SU-DHL-6 (cell line): ENCODE data around the gene PHF21B.

Source experiments
- H2AFZ ChIP-seq: fragments of 200-600 bp; sonication (generic); 2 replicates; pipeline ENCODE4 v1.6.1; 2014; ENCODE audit warnings: low read depth, mild to moderate bottlenecking, moderate library complexity, mixed read lengths, antibody characterized with exemption, low read length; ENCODE audit not compliant: severe bottlenecking
- H3F3A ChIP-seq: fragments of 200-600 bp; shearing (Covaris generic); 2 replicates; pipeline ENCODE4 v1.6.0; 2016; ENCODE audit warnings: antibody characterized with exemption, mild to moderate bottlenecking; ENCODE audit not compliant: insufficient read depth
- H3K27ac ChIP-seq: fragments of 200-600 bp; sonication (generic); 2 replicates; pipeline ENCODE4 v1.5.1; 2016; ENCODE audit warnings: low read depth, mild to moderate bottlenecking, low read length, moderate library complexity, mixed read lengths
- H3K27me3 ChIP-seq: fragments of 200-600 bp; sonication (generic), shearing (Covaris generic); 2 replicates; pipeline ENCODE4 v1.6.0; 2014; ENCODE audit warnings: mild to moderate bottlenecking, low read length
- H3K36me3 ChIP-seq: fragments of 200-600 bp; sonication (generic); 2 replicates; pipeline ENCODE4 v1.6.1; 2014; ENCODE audit warnings: mild to moderate bottlenecking, low read length, mixed read lengths
- H3K4me2 ChIP-seq: fragments of 300-600, 200-600 bp; shearing (Covaris generic), sonication (generic); 2 replicates; pipeline ENCODE4 v1.6.0; 2014; ENCODE audit warnings: low read length, low read depth, mild to moderate bottlenecking; ENCODE audit not compliant: poor library complexity, severe bottlenecking
- H3K4me3 ChIP-seq: fragments of 200-600 bp; sonication (generic); 2 replicates; pipeline ENCODE4 v1.5.1; 2014; ENCODE audit warnings: antibody characterized with exemption, low read length, mild to moderate bottlenecking, mixed read lengths; ENCODE audit not compliant: insufficient read depth, poor library complexity, severe bottlenecking
- H3K79me2 ChIP-seq: fragments of 200-600 bp; sonication (generic); 2 replicates; pipeline ENCODE4 v1.6.1; 2014; ENCODE audit warnings: mild to moderate bottlenecking, low read length, moderate library complexity; ENCODE audit not compliant: insufficient read depth
- H3K9ac ChIP-seq: fragments of 200-600 bp; sonication (generic); 2 replicates; pipeline ENCODE4 v1.7.0; 2014; ENCODE audit warnings: mild to moderate bottlenecking, low read length
- H3K9me2 ChIP-seq: fragments of 200-600 bp; sonication (generic); replicated peaks from 2 replicates; pipeline ENCODE4 v1.6.1; 2014; ENCODE audit warnings: low read length; ENCODE audit not compliant: insufficient read depth
- H3K9me3 ChIP-seq: fragments of 200-600 bp; sonication (generic); 2 replicates; pipeline ENCODE4 v1.6.1; 2014; ENCODE audit warnings: low read length, mixed read lengths; ENCODE audit not compliant: insufficient read depth
- H4K20me1 ChIP-seq: fragments of 200-600 bp; sonication (generic); 2 replicates; pipeline ENCODE4 v1.6.1; 2014; ENCODE audit warnings: low read depth, mild to moderate bottlenecking, antibody characterized with exemption, low read length, moderate library complexity, mixed read lengths
- EZH2phosphoT487 ChIP-seq: fragments of 200-600 bp; sonication (generic), shearing (Covaris generic); conservative IDR thresholded peaks from 2 replicates; pipeline ENCODE4 v1.6.1; 2018; ENCODE audit warnings: mild to moderate bottlenecking, antibody characterized with exemption, low read length, moderate library complexity, mixed read lengths
- TF ChIP-seq, protein P1 (sequence below): fragments of 200-600 bp; sonication (generic); IDR thresholded peaks from one replicate; pipeline ENCODE4 v1.5.1; 2017; ENCODE audit warnings: antibody characterized with exemption, mild to moderate bottlenecking, low read length, moderate library complexity; ENCODE audit not compliant: insufficient read depth, poor library complexity, severe bottlenecking

The PHF21B gene

GRCh38 chr22:44929359-44930015, 80.3 kb downstream of the PHF21B start:
- H4K20me1 ChIP-seq = no peaks in the 10 kb centered on the region
- no peaks in the 10 kb centered on the region for H3F3A ChIP-seq
- no peaks in the 10 kb centered on the region for H3K9me3 ChIP-seq
- no peak overlapping the region for H2AFZ ChIP-seq
- no peak overlapping the region for H3K27ac ChIP-seq
- no peak overlapping the region for H3K4me3 ChIP-seq
- no peaks in the 10 kb centered on the region for H3K27me3 ChIP-seq
- H3K4me2 ChIP-seq = no peak overlapping the region
- TF ChIP-seq, protein P1, sequence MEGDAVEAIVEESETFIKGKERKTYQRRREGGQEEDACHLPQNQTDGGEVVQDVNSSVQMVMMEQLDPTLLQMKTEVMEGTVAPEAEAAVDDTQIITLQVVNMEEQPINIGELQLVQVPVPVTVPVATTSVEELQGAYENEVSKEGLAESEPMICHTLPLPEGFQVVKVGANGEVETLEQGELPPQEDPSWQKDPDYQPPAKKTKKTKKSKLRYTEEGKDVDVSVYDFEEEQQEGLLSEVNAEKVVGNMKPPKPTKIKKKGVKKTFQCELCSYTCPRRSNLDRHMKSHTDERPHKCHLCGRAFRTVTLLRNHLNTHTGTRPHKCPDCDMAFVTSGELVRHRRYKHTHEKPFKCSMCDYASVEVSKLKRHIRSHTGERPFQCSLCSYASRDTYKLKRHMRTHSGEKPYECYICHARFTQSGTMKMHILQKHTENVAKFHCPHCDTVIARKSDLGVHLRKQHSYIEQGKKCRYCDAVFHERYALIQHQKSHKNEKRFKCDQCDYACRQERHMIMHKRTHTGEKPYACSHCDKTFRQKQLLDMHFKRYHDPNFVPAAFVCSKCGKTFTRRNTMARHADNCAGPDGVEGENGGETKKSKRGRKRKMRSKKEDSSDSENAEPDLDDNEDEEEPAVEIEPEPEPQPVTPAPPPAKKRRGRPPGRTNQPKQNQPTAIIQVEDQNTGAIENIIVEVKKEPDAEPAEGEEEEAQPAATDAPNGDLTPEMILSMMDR = no peak
- TF ChIP-seq EZH2phosphoT487 = no peak
- no peaks in the 10 kb centered on the region for H3K9me2 ChIP-seq
- H3K36me3 ChIP-seq = no peaks in the 10 kb centered on the region
- H3K9ac ChIP-seq = no peak overlapping the region
- H3K79me2 ChIP-seq = no peaks in the 10 kb centered on the region

GRCh38 chr22:44928711-44929358, 81.0 kb downstream of the PHF21B start:
- Histone ChIP-seq H3K27me3 (no peaks in the 10 kb centered on the region), H3K9me2 (no peaks in the 10 kb centered on the region), H3K79me2 (no peaks in the 10 kb centered on the region), H3F3A (no peaks in the 10 kb centered on the region), H3K4me2 (no peak overlapping the region), H3K9ac (no peak overlapping the region), H4K20me1 (no peaks in the 10 kb centered on the region), H3K27ac (no peak overlapping the region), H3K9me3 (no peaks in the 10 kb centered on the region), H3K4me3 (no peak overlapping the region), H2AFZ (no peak overlapping the region), H3K36me3 (no peaks in the 10 kb centered on the region)
- TF ChIP-seq EZH2phosphoT487 = no peak
- TF ChIP-seq, protein P1 = no peak

- no peak overlapping the region for H2AFZ ChIP-seq
- no peaks in the 10 kb centered on the region for H3F3A ChIP-seq
Observed at GRCh38 chr22:44928136-44928463, 81.7 kb downstream of the PHF21B start.

More at GRCh38 chr22:44928136-44928463, 81.7 kb downstream of the PHF21B start:
- no peak for TF ChIP-seq EZH2phosphoT487
- TF ChIP-seq, protein P1 = no peak
- no peaks in the 10 kb centered on the region for H3K9me3 ChIP-seq
- no peaks in the 10 kb centered on the region for H3K9me2 ChIP-seq
- H4K20me1 ChIP-seq = no peaks in the 10 kb centered on the region
- H3K79me2 ChIP-seq = no peaks in the 10 kb centered on the region
- no peak overlapping the region for H3K27ac ChIP-seq
- H3K9ac ChIP-seq = no peak overlapping the region
- H3K4me3 ChIP-seq = no peak overlapping the region
- H3K36me3 ChIP-seq = no peaks in the 10 kb centered on the region
- no peak overlapping the region for H3K4me2 ChIP-seq
- no peaks in the 10 kb centered on the region for H3K27me3 ChIP-seq
